Measurements from ENCODE around the gene ADGRG2. TPM values are rescaled to one million over a fixed set of nuclear protein-coding genes. Genes with fewer than 3 reads are reported as not detected.

Gene ADGRG2
- total RNA-seq, 1 experiment from 2014 or later = not detected

GRCh38 chrX:19122641-19123009, 357 bp upstream of the ADGRG2 start (continued):
- TF ChIP-seq ZNF274 (IDR thresholded peaks at IDR 0.05; ENCODE audit: low read depth, low read length) (no peak), ZBTB33 (IDR thresholded peaks at IDR 0.05; ENCODE audit: extremely low read depth, insufficient replicate concordance, low read length) (no peak), POLR2A (IDR thresholded peaks at IDR 0.05; ENCODE audit: borderline replicate concordance, extremely low read depth, insufficient read depth, insufficient read length) (no peak)

DNA sequence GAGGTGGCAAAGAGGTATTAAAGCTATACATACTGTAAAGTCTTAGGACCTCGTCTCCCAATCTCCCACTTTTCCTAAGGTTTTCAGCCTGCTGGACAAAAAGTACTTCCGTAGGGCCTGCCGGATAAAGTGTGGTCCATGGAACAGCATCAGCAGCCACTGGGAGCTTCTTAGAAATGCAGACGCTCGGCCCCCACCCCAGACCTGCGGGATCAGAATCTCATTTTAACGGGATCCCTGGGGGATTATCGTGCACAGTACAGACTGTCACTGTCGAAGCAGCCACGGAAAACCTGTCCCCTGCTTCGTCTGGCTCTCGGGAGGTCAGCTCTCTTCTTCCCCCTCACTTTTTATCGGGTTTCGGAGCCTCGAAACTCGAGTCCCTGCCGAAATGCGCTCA, 802 bp downstream of the ADGRG2 start:
- intact Hi-C loops (cut with micrococcal nuclease) = no loop called here

GRCh38 chrX:19110642-19111041, 11.6 kb downstream of the ADGRG2 start:
- no peak overlapping the region for H2AFZ ChIP-seq (ENCODE audit: low read depth, low read length, poor library complexity, severe bottlenecking)
- no peaks in the 10 kb centered on the region for H3K27me3 ChIP-seq (ENCODE audit: insufficient read depth, low read length)
- RAD21 ChIA-PET (ENCODE audit: low non-redundant PET in 1 of 2, low total read pairs in 2 of 2, uncharacterized antibody in 2 of 2, unreplicated experiment in 2 of 2) = no interaction called here
- no peaks in the 10 kb centered on the region for H3K36me3 ChIP-seq (ENCODE audit: control insufficient read depth in 1 of 2, insufficient read depth in 2 of 2, low read length in 2 of 2)
- no peaks in the 10 kb centered on the region for H3K9me2 ChIP-seq (ENCODE audit: insufficient read depth)
- ATAC-seq (no peak), DNase-seq (ENCODE audit: low read depth, low spot score) (no peak)
- no peaks in the 10 kb centered on the region for H3K79me2 ChIP-seq (ENCODE audit: insufficient read depth, low read length)
- CTCF ChIA-PET = no interaction called here
- H3K9me3 ChIP-seq (ENCODE audit: control insufficient read depth in 1 of 2, insufficient read depth in 1 of 2, low read depth in 1 of 2, low read length in 2 of 2) = no peaks in the 10 kb centered on the region
- no peaks in the 10 kb centered on the region for H4K20me1 ChIP-seq (ENCODE audit: insufficient read depth)
- H3K4me3 ChIP-seq (replicated peaks in 1 of 2; ENCODE audit: low read depth in 1 of 2, low read length in 2 of 2) = no peak overlapping the region
- H3K4me2 ChIP-seq (ENCODE audit: low read length) = no peak overlapping the region
- intact Hi-C loops (cut with micrococcal nuclease) = no loop called here
- BruUV-seq (replicated peaks) = no TSS peak
- no peaks in the 10 kb centered on the region for H3K4me1 ChIP-seq (ENCODE audit: control insufficient read depth in 1 of 2, insufficient read depth in 2 of 2, low read length in 2 of 2)
- POLR2A ChIA-PET = no interaction called here
- no peak overlapping the region for H3K9ac ChIP-seq (ENCODE audit: low read length)
- H3K27ac ChIP-seq (ENCODE audit: low read depth, low read length) = no peak overlapping the region
- TF ChIP-seq CBX3 (IDR thresholded peaks at IDR 0.05; ENCODE audit: low read depth) (no peak), SP1 (IDR thresholded peaks at IDR 0.05; ENCODE audit: low read depth) (no peak), SIN3A (IDR thresholded peaks at IDR 0.05; ENCODE audit: low read depth) (no peak), SRF (IDR thresholded peaks at IDR 0.05; ENCODE audit: low read depth) (no peak), ZFX (IDR thresholded peaks at IDR 0.05) (no peak), JUND (IDR thresholded peaks at IDR 0.05) (no peak), ZBTB33 (IDR thresholded peaks at IDR 0.05; ENCODE audit: extremely low read depth, insufficient replicate concordance, low read length) (no peak), MAX (IDR thresholded peaks at IDR 0.05) (no peak), CEBPB (IDR thresholded peaks at IDR 0.05; ENCODE audit: low read depth) (no peak), FOSL1 (IDR thresholded peaks at IDR 0.05; ENCODE audit: low read depth) (no peak), YY1 (IDR thresholded peaks at IDR 0.05; ENCODE audit: extremely low read depth, insufficient replicate concordance, low read depth, low read length) (no peak), TCF7L2 (IDR thresholded peaks at IDR 0.05; ENCODE audit: borderline replicate concordance, extremely low read depth, insufficient read depth, insufficient read length) (no peak), ELF1 (IDR thresholded peaks at IDR 0.05; ENCODE audit: borderline replicate concordance, low read depth) (no peak)

More for the DNA sequence above, 802 bp downstream of the ADGRG2 start:
- Histone ChIP-seq H3K4me1 (ENCODE audit: control insufficient read depth in 1 of 2, insufficient read depth in 2 of 2, low read length in 2 of 2) (no peaks in the 10 kb centered on the region), H3K9ac (ENCODE audit: low read length) (no peak overlapping the region), H4K20me1 (ENCODE audit: insufficient read depth) (no peaks in the 10 kb centered on the region), H3K9me2 (ENCODE audit: insufficient read depth) (no peaks in the 10 kb centered on the region), H3K4me2 (ENCODE audit: low read length) (no peak overlapping the region), H3K27ac (ENCODE audit: low read depth, low read length) (no peak overlapping the region), H2AFZ (ENCODE audit: low read depth, low read length, poor library complexity, severe bottlenecking) (no peak overlapping the region), H3K9me3 (ENCODE audit: control insufficient read depth in 1 of 2, insufficient read depth in 1 of 2, low read depth in 1 of 2, low read length in 2 of 2) (no peaks in the 10 kb centered on the region), H3K79me2 (ENCODE audit: insufficient read depth, low read length) (no peaks in the 10 kb centered on the region), H3K27me3 (ENCODE audit: insufficient read depth, low read length) (no peaks in the 10 kb centered on the region), H3K4me3 (replicated peaks in 1 of 2; ENCODE audit: low read depth in 1 of 2, low read length in 2 of 2) (no peak overlapping the region), H3K36me3 (ENCODE audit: control insufficient read depth in 1 of 2, insufficient read depth in 2 of 2, low read length in 2 of 2) (no peaks in the 10 kb centered on the region)
- ATAC-seq = no peak
- BruUV-seq (replicated peaks) = no TSS peak
- RAD21 ChIA-PET (ENCODE audit: low non-redundant PET in 1 of 2, low total read pairs in 2 of 2, uncharacterized antibody in 2 of 2, unreplicated experiment in 2 of 2) = no interaction called here
- CTCF ChIA-PET = interaction anchor here (0.5 kb wide), 1 partner anchor 212 kb away, joined by 3 read pairs; no protein-coding TSS in a partner anchor
- TF ChIP-seq SIN3A (IDR thresholded peaks at IDR 0.05; ENCODE audit: low read depth) (no peak), TCF7L2 (IDR thresholded peaks at IDR 0.05; ENCODE audit: borderline replicate concordance, extremely low read depth, insufficient read depth, insufficient read length) (no peak), CBX3 (IDR thresholded peaks at IDR 0.05; ENCODE audit: low read depth) (no peak)
- no peak for DNase-seq (ENCODE audit: low read depth, low spot score)
- POLR2A ChIA-PET = no interaction called here

Data from HCT116 (cell line).